NT2/D1 (cell line): ENCODE data around the gene PSMC4.

ENCODE experiments used
- SUZ12 ChIP-seq: IDR thresholded peaks from 2 replicates; pipeline ENCODE4 v1.6.1; 2011; ENCODE audit not compliant: insufficient read length, insufficient read depth; ENCODE audit errors: extremely low read depth
- YY1 ChIP-seq: IDR thresholded peaks from 2 replicates; pipeline ENCODE4 v1.6.1; 2011; ENCODE audit not compliant: insufficient read length, insufficient read depth

GRCh38 chr19:39923862-39924261, 47.1 kb upstream of the PSMC4 start:
- TF ChIP-seq YY1: no peak
- TF ChIP-seq SUZ12: no peak
